Liver (tissue), 9 donors: ENCODE data around the gene GTF2H1. TPM values are rescaled to one million over a fixed set of nuclear protein-coding genes. Genes with fewer than 3 reads are reported as not detected.

Source experiments
- DNase-seq: peaks from one replicate; pipeline ENCODE4 v3.0.0-alpha.2; 2017; ENCODE audit warnings: low spot score
- H3K27ac ChIP-seq, 2 donors: one replicate each; pipeline ENCODE4 v1.7.0; 2013; ENCODE audit warnings: inconsistent platforms in 2 of 2, low read length in 2 of 2, control low read depth in 1 of 2, low read depth in 1 of 2, mild to moderate bottlenecking in 1 of 2
- H3K27me3 ChIP-seq, 4 donors: one replicate each; pipeline versions ENCODE4 v1.6.1 to v1.7.0; 2013; ENCODE audit warnings: low read length in 3 of 4, inconsistent platforms in 1 of 4, mild to moderate bottlenecking in 1 of 4, moderate library complexity in 1 of 4; ENCODE audit not compliant: control insufficient read depth in 4 of 4, insufficient read depth in 4 of 4
- H3K36me3 ChIP-seq, 4 donors: one replicate each; pipeline versions ENCODE4 v1.6.1 to v1.7.0; 2013; ENCODE audit warnings: low read length in 3 of 4, mild to moderate bottlenecking in 3 of 4, low read depth in 1 of 4, moderate library complexity in 1 of 4; ENCODE audit not compliant: control insufficient read depth in 4 of 4, insufficient read depth in 3 of 4
- H3K4me1 ChIP-seq, 4 donors: one replicate each; pipeline versions ENCODE4 v1.6.1 to v1.7.0; 2013; ENCODE audit warnings: low read length in 3 of 4, mild to moderate bottlenecking in 3 of 4, moderate library complexity in 1 of 4; ENCODE audit not compliant: control insufficient read depth in 4 of 4, insufficient read depth in 4 of 4
- H3K4me3 ChIP-seq, 3 donors: one replicate each; pipeline versions ENCODE4 v1.6.1 to v1.7.0; 2013; ENCODE audit warnings: low read length in 3 of 3, control low read depth in 1 of 3, low read depth in 1 of 3, mild to moderate bottlenecking in 1 of 3
- H3K9ac ChIP-seq, 2 donors: one replicate each; pipeline ENCODE4 v1.7.0; 2013; ENCODE audit warnings: low read length in 2 of 2, mild to moderate bottlenecking in 2 of 2, moderate library complexity in 2 of 2, control low read depth in 1 of 2, low read depth in 1 of 2
- H3K9me3 ChIP-seq, 4 donors: one replicate each; pipeline versions ENCODE4 v1.6.1 to v1.7.0; 2013; ENCODE audit warnings: low read length in 3 of 4; ENCODE audit not compliant: control insufficient read depth in 4 of 4
- ATF3 ChIP-seq: IDR thresholded peaks from 2 replicates; pipeline ENCODE4 v1.6.1; 2016; ENCODE audit warnings: antibody characterized with exemption
- CTCF ChIP-seq: fragments of 150-350 bp; IDR thresholded peaks from 2 replicates; pipeline ENCODE4 v1.5.1; 2017; ENCODE audit warnings: improper control_type of control experiment, low read depth, low read length; ENCODE audit not compliant: missing input control
- EGR1 ChIP-seq, 2 donors: IDR thresholded peaks; 2 replicates each; pipeline ENCODE4 v1.6.1; 2016 to 2018; ENCODE audit warnings: antibody characterized with exemption in 2 of 2, low read depth in 2 of 2
- FOXA1 ChIP-seq: IDR thresholded peaks from 2 replicates; pipeline ENCODE4 v1.6.1; 2016; ENCODE audit warnings: antibody characterized with exemption
- FOXA2 ChIP-seq: IDR thresholded peaks from 2 replicates; pipeline ENCODE4 v1.6.1; 2016; ENCODE audit warnings: antibody characterized with exemption
- GABPA ChIP-seq, 2 donors: IDR thresholded peaks in 1 of 2; conservative IDR thresholded peaks in 1 of 2; 2 replicates each; pipeline ENCODE4 v1.6.1; 2016; ENCODE audit warnings: antibody characterized with exemption in 2 of 2, mild to moderate bottlenecking in 1 of 2, moderate library complexity in 1 of 2
- HNF4A ChIP-seq, 2 donors: conservative IDR thresholded peaks; 2 replicates each; pipeline ENCODE4 v1.6.1; 2016; ENCODE audit warnings: antibody characterized with exemption in 2 of 2, mild to moderate bottlenecking in 2 of 2
- JUND ChIP-seq, 2 donors: IDR thresholded peaks; 2 replicates each; pipeline ENCODE4 v1.6.1; 2016; ENCODE audit warnings: antibody characterized with exemption in 2 of 2
- MAX ChIP-seq: IDR thresholded peaks from 2 replicates; pipeline ENCODE4 v1.6.1; 2016; ENCODE audit warnings: antibody characterized with exemption
- NR2F2 ChIP-seq: IDR thresholded peaks from 2 replicates; pipeline ENCODE4 v1.6.1; 2016; ENCODE audit warnings: antibody characterized with exemption
- RAD21 ChIP-seq, 2 donors: IDR thresholded peaks; 2 replicates each; pipeline ENCODE4 v1.6.1; 2016; ENCODE audit warnings: antibody characterized with exemption in 2 of 2, mild to moderate bottlenecking in 2 of 2
- RXRA ChIP-seq, 2 donors: IDR thresholded peaks; 2 replicates each; pipeline ENCODE4 v1.6.1; 2017 to 2018; ENCODE audit warnings: antibody characterized with exemption in 2 of 2, mild to moderate bottlenecking in 1 of 2
- TAF1 ChIP-seq: conservative IDR thresholded peaks from 2 replicates; pipeline ENCODE4 v1.6.1; 2016; ENCODE audit warnings: antibody characterized with exemption, mild to moderate bottlenecking
- YY1 ChIP-seq: IDR thresholded peaks from 2 replicates; pipeline ENCODE4 v1.6.1; 2016; ENCODE audit warnings: antibody characterized with exemption, mild to moderate bottlenecking
- ZBTB33 ChIP-seq: IDR thresholded peaks from 2 replicates; pipeline ENCODE4 v1.6.1; 2016; ENCODE audit warnings: antibody characterized with exemption
- WGBS: extraction: QIAGEN DNeasy Blood & Tissue Kit; methylation state at CpG from one replicate; pipeline ENCODE4 v1.1.7; 2013; 5-methylcytosine and 5-hydroxymethylcytosine counted together
- polyA plus RNA-seq, 2 donors: library from polyadenylated mRNA; stranded (reverse) in 1 of 2; unstranded in 1 of 2; fragments of 200-250 nt in 1 of 2; fragments of >200 nt in 1 of 2; fragmentation: Nextera tagmentation in 1 of 2; extraction: Ambion mirVana in 1 of 2; gene quantifications; one replicate each; pipeline versions ENCODE4 v1.2.1 to v1.2.3, GENCODE V29; 2013 to 2015
- total RNA-seq, 2 donors: library from RNA; depleted of rRNA; stranded (reverse); fragments of >200 nt; gene quantifications; one replicate each; pipeline ENCODE4 v1.2.3, GENCODE V29; 2014
- donor health status: healthy.
- donor health status: healthy.
- donor health status: healthy.
- donor health status: healthy.
- donor health status: healthy.

GTF2H1 gene
- total and polyA plus RNA-seq, 4 donors = 11.9 to 37.7 (median 18.7) TPM

GRCh38 chr11:18280438-18281045 lies 41.8 kb upstream of the GTF2H1 start:
- H3K27me3 ChIP-seq = no peaks in the 10 kb centered on the region
- no peak overlapping the region for H3K27ac ChIP-seq
- peaks cover 8 to 46% (median 40%) of the 10 kb centered on the region in 4 donors for H3K36me3 ChIP-seq
- H3K9ac ChIP-seq = no peak overlapping the region
- TF ChIP-seq NR2F2 = no peak
- no peak for TF ChIP-seq CTCF
- no peak for TF ChIP-seq YY1
- no peak for TF ChIP-seq TAF1
- TF ChIP-seq MAX = no peak
- TF ChIP-seq GABPA (IDR thresholded peaks at IDR 0.05 in 1 of 2, conservative IDR thresholded peaks at IDR 0.05 in 1 of 2) = no peak
- TF ChIP-seq ZBTB33 = no peak
- no peak for TF ChIP-seq RAD21 (IDR thresholded peaks at IDR 0.05)
- TF ChIP-seq RXRA (IDR thresholded peaks at IDR 0.05) = no peak
- TF ChIP-seq FOXA2 = no peak
- TF ChIP-seq JUND (IDR thresholded peaks at IDR 0.05) = no peak
- no peak for TF ChIP-seq FOXA1
- no peak for TF ChIP-seq EGR1 (IDR thresholded peaks at IDR 0.05; ENCODE audit: low read depth in 2 of 2)
- no peaks in the 10 kb centered on the region for H3K9me3 ChIP-seq
- DNase-seq = no peak
- no peak overlapping the region for H3K4me3 ChIP-seq
- WGBS = 86% methylated on average over 4 of the region's 4 CpGs
- H3K4me1 ChIP-seq = no peaks in the 10 kb centered on the region

GRCh38 chr11:18282626-18283025 lies 39.7 kb upstream of the GTF2H1 start:
- Histone ChIP-seq H3K36me3 (peaks cover 8 to 66% (median 55%) of the 10 kb centered on the region in 4 donors), H3K27ac (no peak overlapping the region), H3K9ac (no peak overlapping the region), H3K4me3 (no peak overlapping the region), H3K9me3 (no peaks in the 10 kb centered on the region), H3K27me3 (no peaks in the 10 kb centered on the region), H3K4me1 (no peaks in the 10 kb centered on the region)
- WGBS = 95% methylated on average over 2 of the region's 2 CpGs
- no peak for DNase-seq
- TF ChIP-seq ATF3 = no peak
- no peak for TF ChIP-seq HNF4A (conservative IDR thresholded peaks at IDR 0.05)

- WGBS = 99% methylated on average over 1 of the region's 1 CpG
- no peak for DNase-seq
- Histone ChIP-seq H3K9ac (no peak overlapping the region), H3K36me3 (peaks cover 8 to 70% (median 61%) of the 10 kb centered on the region in 4 donors), H3K4me1 (no peaks in the 10 kb centered on the region), H3K9me3 (no peaks in the 10 kb centered on the region), H3K27me3 (no peaks in the 10 kb centered on the region), H3K4me3 (no peak overlapping the region), H3K27ac (no peak overlapping the region)
- no peak for TF ChIP-seq ATF3
These were observed 36.5 kb upstream of the GTF2H1 start for GRCh38 chr11:18285841-18286240.
